Liver (tissue), 9 donors: Measurements from ENCODE around the gene SMIM36. TPM values are rescaled to one million over a fixed set of nuclear protein-coding genes. Genes with fewer than 3 reads are reported as not detected.

Experiments
- DNase-seq: peaks from one replicate; pipeline ENCODE4 v3.0.0-alpha.2; 2017; ENCODE audit warnings: low spot score
- H3K27ac ChIP-seq, 2 donors: one replicate each; pipeline ENCODE4 v1.7.0; 2013; ENCODE audit warnings: inconsistent platforms in 2 of 2, low read length in 2 of 2, control low read depth in 1 of 2, low read depth in 1 of 2, mild to moderate bottlenecking in 1 of 2
- H3K27me3 ChIP-seq, 4 donors: one replicate each; pipeline versions ENCODE4 v1.6.1 to v1.7.0; 2013; ENCODE audit warnings: low read length in 3 of 4, inconsistent platforms in 1 of 4, mild to moderate bottlenecking in 1 of 4, moderate library complexity in 1 of 4; ENCODE audit not compliant: control insufficient read depth in 4 of 4, insufficient read depth in 4 of 4
- H3K36me3 ChIP-seq, 4 donors: one replicate each; pipeline versions ENCODE4 v1.6.1 to v1.7.0; 2013; ENCODE audit warnings: low read length in 3 of 4, mild to moderate bottlenecking in 3 of 4, low read depth in 1 of 4, moderate library complexity in 1 of 4; ENCODE audit not compliant: control insufficient read depth in 4 of 4, insufficient read depth in 3 of 4
- H3K4me1 ChIP-seq, 4 donors: one replicate each; pipeline versions ENCODE4 v1.6.1 to v1.7.0; 2013; ENCODE audit warnings: low read length in 3 of 4, mild to moderate bottlenecking in 3 of 4, moderate library complexity in 1 of 4; ENCODE audit not compliant: control insufficient read depth in 4 of 4, insufficient read depth in 4 of 4
- H3K4me3 ChIP-seq, 3 donors: one replicate each; pipeline versions ENCODE4 v1.6.1 to v1.7.0; 2013; ENCODE audit warnings: low read length in 3 of 3, control low read depth in 1 of 3, low read depth in 1 of 3, mild to moderate bottlenecking in 1 of 3
- H3K9ac ChIP-seq, 2 donors: one replicate each; pipeline ENCODE4 v1.7.0; 2013; ENCODE audit warnings: low read length in 2 of 2, mild to moderate bottlenecking in 2 of 2, moderate library complexity in 2 of 2, control low read depth in 1 of 2, low read depth in 1 of 2
- H3K9me3 ChIP-seq, 4 donors: one replicate each; pipeline versions ENCODE4 v1.6.1 to v1.7.0; 2013; ENCODE audit warnings: low read length in 3 of 4; ENCODE audit not compliant: control insufficient read depth in 4 of 4
- ATF3 ChIP-seq: IDR thresholded peaks from 2 replicates; pipeline ENCODE4 v1.6.1; 2016; ENCODE audit warnings: antibody characterized with exemption
- CTCF ChIP-seq: fragments of 150-350 bp; IDR thresholded peaks from 2 replicates; pipeline ENCODE4 v1.5.1; 2017; ENCODE audit warnings: improper control_type of control experiment, low read depth, low read length; ENCODE audit not compliant: missing input control
- EGR1 ChIP-seq, 2 donors: IDR thresholded peaks; 2 replicates each; pipeline ENCODE4 v1.6.1; 2016 to 2018; ENCODE audit warnings: antibody characterized with exemption in 2 of 2, low read depth in 2 of 2
- FOXA1 ChIP-seq: IDR thresholded peaks from 2 replicates; pipeline ENCODE4 v1.6.1; 2016; ENCODE audit warnings: antibody characterized with exemption
- FOXA2 ChIP-seq: IDR thresholded peaks from 2 replicates; pipeline ENCODE4 v1.6.1; 2016; ENCODE audit warnings: antibody characterized with exemption
- GABPA ChIP-seq, 2 donors: IDR thresholded peaks in 1 of 2; conservative IDR thresholded peaks in 1 of 2; 2 replicates each; pipeline ENCODE4 v1.6.1; 2016; ENCODE audit warnings: antibody characterized with exemption in 2 of 2, mild to moderate bottlenecking in 1 of 2, moderate library complexity in 1 of 2
- HNF4A ChIP-seq, 2 donors: conservative IDR thresholded peaks; 2 replicates each; pipeline ENCODE4 v1.6.1; 2016; ENCODE audit warnings: antibody characterized with exemption in 2 of 2, mild to moderate bottlenecking in 2 of 2
- HNF4G ChIP-seq: IDR thresholded peaks from 2 replicates; pipeline ENCODE4 v1.6.1; 2016; ENCODE audit warnings: antibody characterized with exemption
- JUND ChIP-seq, 2 donors: IDR thresholded peaks; 2 replicates each; pipeline ENCODE4 v1.6.1; 2016; ENCODE audit warnings: antibody characterized with exemption in 2 of 2
- NR2F2 ChIP-seq: IDR thresholded peaks from 2 replicates; pipeline ENCODE4 v1.6.1; 2016; ENCODE audit warnings: antibody characterized with exemption
- RAD21 ChIP-seq, 2 donors: IDR thresholded peaks; 2 replicates each; pipeline ENCODE4 v1.6.1; 2016; ENCODE audit warnings: antibody characterized with exemption in 2 of 2, mild to moderate bottlenecking in 2 of 2
- RXRA ChIP-seq, 2 donors: IDR thresholded peaks; 2 replicates each; pipeline ENCODE4 v1.6.1; 2017 to 2018; ENCODE audit warnings: antibody characterized with exemption in 2 of 2, mild to moderate bottlenecking in 1 of 2
- SP1 ChIP-seq: IDR thresholded peaks from 2 replicates; pipeline ENCODE4 v1.6.1; 2018; ENCODE audit warnings: antibody characterized with exemption, mild to moderate bottlenecking
- TAF1 ChIP-seq: conservative IDR thresholded peaks from 2 replicates; pipeline ENCODE4 v1.6.1; 2016; ENCODE audit warnings: antibody characterized with exemption, mild to moderate bottlenecking
- YY1 ChIP-seq: IDR thresholded peaks from 2 replicates; pipeline ENCODE4 v1.6.1; 2016; ENCODE audit warnings: antibody characterized with exemption, mild to moderate bottlenecking
- ZBTB33 ChIP-seq: IDR thresholded peaks from 2 replicates; pipeline ENCODE4 v1.6.1; 2016; ENCODE audit warnings: antibody characterized with exemption
- WGBS: extraction: QIAGEN DNeasy Blood & Tissue Kit; methylation state at CpG from one replicate; pipeline ENCODE4 v1.1.7; 2013; 5-methylcytosine and 5-hydroxymethylcytosine counted together
- polyA plus RNA-seq, 2 donors: library from polyadenylated mRNA; stranded (reverse) in 1 of 2; unstranded in 1 of 2; fragments of 200-250 nt in 1 of 2; fragments of >200 nt in 1 of 2; fragmentation: Nextera tagmentation in 1 of 2; extraction: Ambion mirVana in 1 of 2; gene quantifications; one replicate each; pipeline versions ENCODE4 v1.2.1 to v1.2.3, GENCODE V29; 2013 to 2015
- total RNA-seq, 2 donors: library from RNA; depleted of rRNA; stranded (reverse); fragments of >200 nt; gene quantifications; one replicate each; pipeline ENCODE4 v1.2.3, GENCODE V29; 2014
- TF ChIP-seq, protein P1 (sequence below): IDR thresholded peaks from 2 replicates; pipeline ENCODE4 v1.6.1; 2016; ENCODE audit warnings: antibody characterized with exemption, mild to moderate bottlenecking
- TF ChIP-seq, protein P2 (sequence below): IDR thresholded peaks from 2 replicates; pipeline ENCODE4 v1.6.1; 2016; ENCODE audit warnings: antibody characterized with exemption
- donor health status: healthy.
- donor health status: healthy.
- donor health status: healthy.
- donor health status: healthy.
- donor health status: healthy.

Gene SMIM36
- total and polyA plus RNA-seq, 4 donors, result not detected

GRCh38 chr17:55521186-55521585 is 9.9 kb upstream of the SMIM36 start:
- Histone ChIP-seq H3K9me3 (no peaks in the 10 kb centered on the region), H3K4me1 (no peaks in the 10 kb centered on the region), H3K9ac (no peak overlapping the region), H3K27ac (no peak overlapping the region), H3K36me3 (no peaks in the 10 kb centered on the region), H3K27me3 (no peaks in the 10 kb centered on the region), H3K4me3 (no peak overlapping the region)
- DNase-seq, result no peak
- TF ChIP-seq ATF3 (no peak), EGR1 (IDR thresholded peaks at IDR 0.05; ENCODE audit: low read depth in 2 of 2) (no peak), SP1 (no peak), GABPA (IDR thresholded peaks at IDR 0.05 in 1 of 2, conservative IDR thresholded peaks at IDR 0.05 in 1 of 2) (no peak), RXRA (IDR thresholded peaks at IDR 0.05) (no peak), FOXA1 (no peak), YY1 (no peak), RAD21 (IDR thresholded peaks at IDR 0.05) (no peak), HNF4G (no peak), TAF1 (no peak), FOXA2 (no peak), NR2F2 (no peak), CTCF (no peak), ZBTB33 (no peak), JUND (IDR thresholded peaks at IDR 0.05) (no peak), HNF4A (conservative IDR thresholded peaks at IDR 0.05) (no peak)
- TF ChIP-seq, protein P1, sequence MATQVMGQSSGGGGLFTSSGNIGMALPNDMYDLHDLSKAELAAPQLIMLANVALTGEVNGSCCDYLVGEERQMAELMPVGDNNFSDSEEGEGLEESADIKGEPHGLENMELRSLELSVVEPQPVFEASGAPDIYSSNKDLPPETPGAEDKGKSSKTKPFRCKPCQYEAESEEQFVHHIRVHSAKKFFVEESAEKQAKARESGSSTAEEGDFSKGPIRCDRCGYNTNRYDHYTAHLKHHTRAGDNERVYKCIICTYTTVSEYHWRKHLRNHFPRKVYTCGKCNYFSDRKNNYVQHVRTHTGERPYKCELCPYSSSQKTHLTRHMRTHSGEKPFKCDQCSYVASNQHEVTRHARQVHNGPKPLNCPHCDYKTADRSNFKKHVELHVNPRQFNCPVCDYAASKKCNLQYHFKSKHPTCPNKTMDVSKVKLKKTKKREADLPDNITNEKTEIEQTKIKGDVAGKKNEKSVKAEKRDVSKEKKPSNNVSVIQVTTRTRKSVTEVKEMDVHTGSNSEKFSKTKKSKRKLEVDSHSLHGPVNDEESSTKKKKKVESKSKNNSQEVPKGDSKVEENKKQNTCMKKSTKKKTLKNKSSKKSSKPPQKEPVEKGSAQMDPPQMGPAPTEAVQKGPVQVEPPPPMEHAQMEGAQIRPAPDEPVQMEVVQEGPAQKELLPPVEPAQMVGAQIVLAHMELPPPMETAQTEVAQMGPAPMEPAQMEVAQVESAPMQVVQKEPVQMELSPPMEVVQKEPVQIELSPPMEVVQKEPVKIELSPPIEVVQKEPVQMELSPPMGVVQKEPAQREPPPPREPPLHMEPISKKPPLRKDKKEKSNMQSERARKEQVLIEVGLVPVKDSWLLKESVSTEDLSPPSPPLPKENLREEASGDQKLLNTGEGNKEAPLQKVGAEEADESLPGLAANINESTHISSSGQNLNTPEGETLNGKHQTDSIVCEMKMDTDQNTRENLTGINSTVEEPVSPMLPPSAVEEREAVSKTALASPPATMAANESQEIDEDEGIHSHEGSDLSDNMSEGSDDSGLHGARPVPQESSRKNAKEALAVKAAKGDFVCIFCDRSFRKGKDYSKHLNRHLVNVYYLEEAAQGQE, result no peak
- TF ChIP-seq, protein P2, sequence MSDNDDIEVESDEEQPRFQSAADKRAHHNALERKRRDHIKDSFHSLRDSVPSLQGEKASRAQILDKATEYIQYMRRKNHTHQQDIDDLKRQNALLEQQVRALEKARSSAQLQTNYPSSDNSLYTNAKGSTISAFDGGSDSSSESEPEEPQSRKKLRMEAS, result no peak

- Histone ChIP-seq H3K27me3 (no peaks in the 10 kb centered on the region), H3K27ac (no peak overlapping the region), H3K36me3 (no peaks in the 10 kb centered on the region), H3K4me1 (no peaks in the 10 kb centered on the region), H3K9me3 (no peaks in the 10 kb centered on the region), H3K4me3 (no peak overlapping the region), H3K9ac (no peak overlapping the region)
- 87% methylated on average over 5 of the region's 5 CpGs for WGBS
- DNase-seq, result no peak
- TF ChIP-seq GABPA (IDR thresholded peaks at IDR 0.05 in 1 of 2, conservative IDR thresholded peaks at IDR 0.05 in 1 of 2) (no peak), ZBTB33 (no peak), CTCF (no peak), HNF4A (conservative IDR thresholded peaks at IDR 0.05) (no peak), ATF3 (no peak), FOXA2 (no peak), NR2F2 (no peak)
- TF ChIP-seq, protein P2, result no peak
These were observed 9.2 kb upstream of the SMIM36 start for GRCh38 chr17:55520402-55520801.
